Measurements from ENCODE around the gene OSBPL10.

- TF ChIP-seq EZH2 (IDR thresholded peaks at IDR 0.05; ENCODE audit: insufficient read depth, poor library complexity, severe bottlenecking) (no peak), EZH2phosphoT487 (IDR thresholded peaks at IDR 0.05; ENCODE audit: insufficient read depth, low read depth) (no peak)
Observed at GRCh38 chr3:31895471-31895870, 85.6 kb downstream of the OSBPL10 start.

Measured in GM23248 (cell line).